IMR-90 (cell line): ENCODE data around the gene PPP5C.

Source experiments
- MAFK ChIP-seq: IDR thresholded peaks from 2 replicates; pipeline ENCODE4 v1.6.1; 2012; ENCODE audit warnings: low read depth, low read length, improper control_type of control experiment
- POLR2A ChIP-seq: IDR thresholded peaks from 2 replicates; pipeline ENCODE4 v1.6.1; 2012; ENCODE audit warnings: mild to moderate bottlenecking, low read depth, low read length
- TF ChIP-seq, protein P1 (sequence below): conservative IDR thresholded peaks from 2 replicates; pipeline ENCODE4 v1.5.1; 2012; ENCODE audit warnings: mild to moderate bottlenecking, low read depth, low read length, improper control_type of control experiment

DNA sequence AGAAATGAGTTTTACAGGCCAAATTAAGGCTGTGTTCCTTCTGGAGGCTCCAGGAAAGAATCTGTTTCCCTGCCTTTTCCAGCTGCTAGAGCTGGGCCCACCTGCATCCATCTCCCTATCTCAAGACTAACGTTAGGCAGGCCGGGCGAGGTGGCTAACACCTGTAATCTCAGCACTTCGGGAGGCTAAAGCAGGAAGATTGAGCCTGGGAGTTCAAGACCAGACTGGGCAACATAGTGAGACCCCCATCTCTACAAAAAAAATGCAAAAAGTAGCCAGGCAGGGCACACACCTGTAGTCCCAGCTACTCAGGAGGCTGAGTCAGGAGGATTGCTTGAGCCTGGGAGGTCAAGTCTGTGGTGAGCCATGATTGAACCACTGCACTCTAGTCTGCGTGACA, 35.4 kb upstream of the PPP5C start:
- TF ChIP-seq, protein P1, sequence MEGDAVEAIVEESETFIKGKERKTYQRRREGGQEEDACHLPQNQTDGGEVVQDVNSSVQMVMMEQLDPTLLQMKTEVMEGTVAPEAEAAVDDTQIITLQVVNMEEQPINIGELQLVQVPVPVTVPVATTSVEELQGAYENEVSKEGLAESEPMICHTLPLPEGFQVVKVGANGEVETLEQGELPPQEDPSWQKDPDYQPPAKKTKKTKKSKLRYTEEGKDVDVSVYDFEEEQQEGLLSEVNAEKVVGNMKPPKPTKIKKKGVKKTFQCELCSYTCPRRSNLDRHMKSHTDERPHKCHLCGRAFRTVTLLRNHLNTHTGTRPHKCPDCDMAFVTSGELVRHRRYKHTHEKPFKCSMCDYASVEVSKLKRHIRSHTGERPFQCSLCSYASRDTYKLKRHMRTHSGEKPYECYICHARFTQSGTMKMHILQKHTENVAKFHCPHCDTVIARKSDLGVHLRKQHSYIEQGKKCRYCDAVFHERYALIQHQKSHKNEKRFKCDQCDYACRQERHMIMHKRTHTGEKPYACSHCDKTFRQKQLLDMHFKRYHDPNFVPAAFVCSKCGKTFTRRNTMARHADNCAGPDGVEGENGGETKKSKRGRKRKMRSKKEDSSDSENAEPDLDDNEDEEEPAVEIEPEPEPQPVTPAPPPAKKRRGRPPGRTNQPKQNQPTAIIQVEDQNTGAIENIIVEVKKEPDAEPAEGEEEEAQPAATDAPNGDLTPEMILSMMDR: no peak
- TF ChIP-seq MAFK: no peak
- TF ChIP-seq POLR2A: no peak
